Stimulated activated CD8-positive, alpha-beta memory T cell treated with anti-CD3 and anti-CD28 coated beads, Interleukin-2, amount 100 ng/mL, for 48 hours (primary cell): ENCODE data around the gene KCNN1.
A peak's percentile ranks its signal among the peaks of the same experiment; 100 is the strongest.
"Not testable (repeated sequence)": the region's sequence is repeated elsewhere in the genome, so short reads cannot be mapped to it uniquely, and the experiment has no call there.

ENCODE experiments used
- DNase-seq, 2 donors: peaks; one replicate each; pipeline ENCODE4 v3.0.0-alpha.2; 2020; ENCODE audit warnings: low read depth in 2 of 2

KCNN1 gene

GRCh38 chr19:18000915-18001776, 34.2 kb downstream of the KCNN1 start:
- DNase-seq, result peak; percentile 85 to 92

- DNase-seq, result no peak
Measured at GRCh38 chr19:18001777-18002345, 35.0 kb downstream of the KCNN1 start.

- DNase-seq, result no peak
Measured at GRCh38 chr19:18002347-18002850, 35.5 kb downstream of the KCNN1 start.

- DNase-seq, result not testable (repeated sequence)
Measured at GRCh38 chr19:18005750-18006149, 38.8 kb downstream of the KCNN1 start.

GRCh38 chr19:18007044-18007916, 40.4 kb downstream of the KCNN1 start:
- peak; percentile 67 to 78 for DNase-seq

GRCh38 chr19:18007917-18008673, 41.2 kb downstream of the KCNN1 start, which contains the start of gene ARRDC2:
TSS of gene ARRDC2 (plus strand) at chr19:18008170. CDS start at chr19:18008311, 141 bp downstream.
- DNase-seq, result peak; percentile 79 to 80

- DNase-seq, result no peak
Measured at GRCh38 chr19:18008814-18009213, 41.9 kb downstream of the KCNN1 start.

- DNase-seq, result no peak
Measured at GRCh38 chr19:18009412-18010066, 42.6 kb downstream of the KCNN1 start.

GRCh38 chr19:18010149-18010548, 43.2 kb downstream of the KCNN1 start:
- no peak for DNase-seq

GRCh38 chr19:18013210-18014111, 46.6 kb downstream of the KCNN1 start:
- no peak for DNase-seq

GRCh38 chr19:18014197-18014596, 47.3 kb downstream of the KCNN1 start:
- no peak for DNase-seq

- no peak for DNase-seq
Measured at GRCh38 chr19:18016209-18016910, 49.5 kb downstream of the KCNN1 start.

- no peak for DNase-seq
Measured at GRCh38 chr19:18017275-18018083, 50.6 kb downstream of the KCNN1 start.

- DNase-seq, result no peak
Measured at GRCh38 chr19:18020212-18021085, 53.5 kb downstream of the KCNN1 start.

GRCh38 chr19:18021121-18021755, 54.3 kb downstream of the KCNN1 start:
- no peak for DNase-seq

- no peak for DNase-seq
Measured at GRCh38 chr19:18023622-18024251, 56.8 kb downstream of the KCNN1 start.
